ENCODE data around the gene PRPF8. TPM values are rescaled to one million over a fixed set of nuclear protein-coding genes. Genes with fewer than 3 reads are reported as not detected.

Gene PRPF8
- polyA plus RNA-seq, 12 donors: 129 to 215 (median 179) TPM; not detected in 1

Other genes with a start within 250 kb of the PRPF8 start
- gene CRK, start 228.6 kb downstream of the PRPF8 start, polyA plus RNA-seq (ENCODE audit: insufficient read length in 12 of 12): 100 to 1,000 TPM in 1 of 12 donors, 10 to 100 TPM in 11; 33.6 to 192 (median 40.8) TPM
- gene MYO1C, start 192.2 kb downstream of the PRPF8 start, polyA plus RNA-seq (ENCODE audit: insufficient read length in 12 of 12): 10 to 100 TPM in 11 of 12 donors, not detected in 1; 68.4 to 97.1 (median 79.9) TPM
- gene INPP5K, start 168.3 kb downstream of the PRPF8 start, polyA plus RNA-seq (ENCODE audit: insufficient read length in 12 of 12): 10 to 100 TPM in 11 of 12 donors, not detected in 1; 20.2 to 32.7 (median 25.2) TPM
- 10 to 100 TPM in 11 of 12 donors, not detected in 1; 26.4 to 52.2 (median 29.7) TPM for gene PITPNA, start 122.1 kb downstream of the PRPF8 start, polyA plus RNA-seq (ENCODE audit: insufficient read length in 12 of 12)
- 10 to 100 TPM in 1 of 12 donors, 1 to 10 TPM in 10, not detected in 1; 1.9 to 11.1 (median 4.0) TPM for gene SLC43A2, start 56.0 kb downstream of the PRPF8 start, polyA plus RNA-seq (ENCODE audit: insufficient read length in 12 of 12)
- gene SCARF1, start 39.1 kb downstream of the PRPF8 start, polyA plus RNA-seq (ENCODE audit: insufficient read length in 12 of 12): 10 to 100 TPM in 1 of 12 donors, 1 to 10 TPM in 10, not detected in 1; 5.2 to 11.3 (median 6.8) TPM
- 10 to 100 TPM in 1 of 12 donors, 1 to 10 TPM in 10, not detected in 1; 2.9 to 10.3 (median 3.8) TPM for gene RILP, start 35.0 kb downstream of the PRPF8 start, polyA plus RNA-seq (ENCODE audit: insufficient read length in 12 of 12)
- gene TLCD2, start 25.5 kb upstream of the PRPF8 start, polyA plus RNA-seq (ENCODE audit: insufficient read length in 12 of 12): 10 to 100 TPM in 1 of 12 donors, 1 to 10 TPM in 10, not detected in 1; 3.5 to 12.2 (median 5.3) TPM
- gene WDR81, start 39.8 kb upstream of the PRPF8 start, polyA plus RNA-seq (ENCODE audit: insufficient read length in 12 of 12): 10 to 100 TPM in 8 of 12 donors, 1 to 10 TPM in 3, not detected in 1; 6.0 to 21.7 (median 12.6) TPM
- gene SERPINF2, start 58.0 kb upstream of the PRPF8 start, polyA plus RNA-seq (ENCODE audit: insufficient read length in 12 of 12): 1 to 10 TPM in 8 of 12 donors, under 1 TPM in 3, not detected in 1; 0.41 to 6.2 (median 1.7) TPM
- 100 to 1,000 TPM in 11 of 12 donors, not detected in 1; 199 to 393 (median 328) TPM for gene SERPINF1, start 77.2 kb upstream of the PRPF8 start, polyA plus RNA-seq (ENCODE audit: insufficient read length in 12 of 12)
- gene SMYD4, start 145.0 kb upstream of the PRPF8 start, polyA plus RNA-seq (ENCODE audit: insufficient read length in 12 of 12): 10 to 100 TPM in 4 of 12 donors, 1 to 10 TPM in 7, not detected in 1; 6.3 to 17.1 (median 7.7) TPM
- 10 to 100 TPM in 11 of 12 donors, not detected in 1; 36.3 to 67.5 (median 55.6) TPM for gene RPA1, start 145.1 kb upstream of the PRPF8 start, polyA plus RNA-seq (ENCODE audit: insufficient read length in 12 of 12)

Measured in muscle of arm (tissue), 12 donors.